ENCODE data around the gene ACE. TPM values are rescaled to one million over a fixed set of nuclear protein-coding genes. Genes with fewer than 3 reads are reported as not detected.
"Not testable (repeated sequence)": the region's sequence is repeated elsewhere in the genome, so short reads cannot be mapped to it uniquely, and the experiment has no call there.

Gene ACE
- total and polyA plus RNA-seq, 2 experiments from 2014 or later, result 0.82 to 9.1 TPM

- no peak for TF ChIP-seq ZNF462 (CRISPR knock-in tag; IDR thresholded peaks at IDR 0.05)
Observed at GRCh38 chr17:63464691-63465236, 12.1 kb upstream of the ACE start (continued).

- not testable (repeated sequence) for H4K20me1 ChIP-seq (replicated peaks; ENCODE audit: insufficient read depth); H3K4me3 Mint-ChIP-seq; H3K9me3 Mint-ChIP-seq; H3K4me3 ChIP-seq; H3K4me1 Mint-ChIP-seq; H3K36me3 ChIP-seq (ENCODE audit: insufficient read depth); H3F3A ChIP-seq (replicated peaks; ENCODE audit: low read depth); H3K9me2 ChIP-seq (ENCODE audit: insufficient read depth); H3K27me3 Mint-ChIP-seq (ENCODE audit: insufficient read depth, low read depth, poor library complexity); H3K27me3 ChIP-seq (ENCODE audit: insufficient read depth); H3K27ac Mint-ChIP-seq; H3K4me2 ChIP-seq; DNase-seq (ENCODE audit: low spot score); H3K36me3 Mint-ChIP-seq (ENCODE audit: low read depth); ATAC-seq; H3K4me1 ChIP-seq (ENCODE audit: insufficient read depth); H3K27ac ChIP-seq (ENCODE audit: low read depth); H3K79me2 ChIP-seq (replicated peaks; ENCODE audit: insufficient read depth); H2AFZ ChIP-seq
Observed at GRCh38 chr17:63468099-63468498, 8.8 kb upstream of the ACE start.

GRCh38 chr17:63474174-63474573 lies 2.7 kb upstream of the ACE start:
- H3K27me3 ChIP-seq (ENCODE audit: insufficient read depth), result peaks cover 19% of the 10 kb centered on the region
- no peaks in the 10 kb centered on the region for H3K79me2 ChIP-seq (replicated peaks; ENCODE audit: insufficient read depth)
- no peak overlapping the region for H3K4me3 ChIP-seq
- no peak overlapping the region for H2AFZ ChIP-seq
- ATAC-seq, result no peak
- 0 out of 2 replicates have a peak, but pooled peaks cover 5% of the 10 kb centered on the region for H3F3A ChIP-seq (replicated peaks; ENCODE audit: low read depth)
- Mint-ChIP-seq H3K4me3 (no peak overlapping the region), H3K4me1 (peaks cover 32% of the 10 kb centered on the region), H3K27me3 (ENCODE audit: insufficient read depth, low read depth, poor library complexity) (peaks cover 34% of the 10 kb centered on the region), H3K36me3 (ENCODE audit: low read depth) (no peaks in the 10 kb centered on the region), H3K9me3 (no peaks in the 10 kb centered on the region; the same call in 2 of the 3 replicates), H3K27ac (no peak overlapping the region)
- peaks cover 24% of the 10 kb centered on the region for H3K4me1 ChIP-seq (ENCODE audit: insufficient read depth)
- no peaks in the 10 kb centered on the region for H3K36me3 ChIP-seq (ENCODE audit: insufficient read depth)
- no peak overlapping the region for H3K27ac ChIP-seq (ENCODE audit: low read depth)
- DNase-seq (ENCODE audit: low spot score), result no peak
- no peaks in the 10 kb centered on the region for H4K20me1 ChIP-seq (replicated peaks; ENCODE audit: insufficient read depth)
- H3K9me2 ChIP-seq (ENCODE audit: insufficient read depth), result no peaks in the 10 kb centered on the region
- H3K4me2 ChIP-seq, result no peak overlapping the region
- TF ChIP-seq ZNF114 (CRISPR knock-in tag; IDR thresholded peaks at IDR 0.05) (no peak), STAT1 (IDR thresholded peaks at IDR 0.05; ENCODE audit: unreplicated experiment) (no peak), NANOG (IDR thresholded peaks at IDR 0.05; ENCODE audit: borderline replicate concordance) (no peak), ZNF462 (CRISPR knock-in tag; IDR thresholded peaks at IDR 0.05) (no peak)
